Stimulated activated CD4-positive, alpha-beta T cell treated with anti-CD3 and anti-CD28 coated beads, Interleukin-1b, Interleukin-23, amount 100 ng/mL, for 4 hours (primary cell): ENCODE results near the gene EPHA3.
"Not testable (repeated sequence)": the region's sequence is repeated elsewhere in the genome, so short reads cannot be mapped to it uniquely, and the experiment has no call there.

Source experiments
- DNase-seq, 2 donors: peaks; one replicate each; pipeline ENCODE4 v3.0.0-alpha.2; 2020; ENCODE audit warnings: low read depth in 2 of 2

The EPHA3 gene

DNA sequence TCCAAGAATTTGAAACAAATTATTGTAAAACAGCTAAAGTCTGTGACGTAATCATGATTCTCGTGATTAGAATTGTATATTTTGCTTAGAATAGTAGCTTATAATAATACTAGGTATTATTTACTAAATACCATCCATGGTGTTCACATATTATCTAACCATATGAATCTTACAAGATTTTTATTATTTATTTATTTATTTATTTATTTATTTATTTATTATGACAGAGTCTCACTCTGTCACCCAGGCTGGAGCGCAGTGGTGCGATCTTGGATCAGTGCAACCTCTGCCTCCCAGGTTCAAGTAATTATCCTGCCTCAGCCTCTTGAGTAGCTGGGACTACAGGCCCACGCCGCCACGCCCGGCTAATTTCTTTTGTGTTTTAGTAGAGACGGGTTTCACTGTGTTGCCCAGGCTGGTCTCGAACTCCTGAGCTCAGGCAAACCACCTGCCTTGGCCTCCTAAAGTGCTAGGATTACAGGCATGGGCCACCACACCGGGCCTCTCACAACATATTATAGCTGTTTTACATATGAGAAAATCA lies 173.5 kb downstream of the EPHA3 start:
- no peak for DNase-seq

DNA sequence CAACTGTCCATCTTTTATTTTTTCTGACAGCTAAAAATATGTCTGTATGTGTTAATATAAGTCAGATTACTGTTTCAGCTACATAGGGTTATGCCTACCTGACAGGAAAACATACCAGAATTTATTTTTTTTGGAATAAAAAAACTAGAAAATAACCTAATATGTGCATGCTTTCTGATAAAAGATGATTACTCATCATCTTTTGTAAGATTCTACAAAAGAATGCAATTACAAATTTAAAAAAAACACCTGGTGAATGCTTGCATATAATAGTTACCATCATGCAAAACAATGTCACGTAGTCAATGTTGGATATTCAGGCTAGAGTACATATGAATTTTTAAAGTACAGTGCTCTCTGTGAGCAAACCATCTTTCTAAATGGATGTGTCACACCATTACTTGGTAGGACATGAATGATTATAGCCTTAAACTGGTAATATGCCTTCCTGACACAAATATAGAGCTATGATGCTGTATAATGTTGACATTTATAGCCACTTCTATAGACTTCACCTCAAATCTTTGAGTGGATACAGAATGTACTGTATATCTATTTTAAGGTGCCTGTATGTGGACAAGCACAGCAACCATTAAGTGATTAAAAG lies 180.6 kb downstream of the EPHA3 start:
- DNase-seq = no peak

DNA sequence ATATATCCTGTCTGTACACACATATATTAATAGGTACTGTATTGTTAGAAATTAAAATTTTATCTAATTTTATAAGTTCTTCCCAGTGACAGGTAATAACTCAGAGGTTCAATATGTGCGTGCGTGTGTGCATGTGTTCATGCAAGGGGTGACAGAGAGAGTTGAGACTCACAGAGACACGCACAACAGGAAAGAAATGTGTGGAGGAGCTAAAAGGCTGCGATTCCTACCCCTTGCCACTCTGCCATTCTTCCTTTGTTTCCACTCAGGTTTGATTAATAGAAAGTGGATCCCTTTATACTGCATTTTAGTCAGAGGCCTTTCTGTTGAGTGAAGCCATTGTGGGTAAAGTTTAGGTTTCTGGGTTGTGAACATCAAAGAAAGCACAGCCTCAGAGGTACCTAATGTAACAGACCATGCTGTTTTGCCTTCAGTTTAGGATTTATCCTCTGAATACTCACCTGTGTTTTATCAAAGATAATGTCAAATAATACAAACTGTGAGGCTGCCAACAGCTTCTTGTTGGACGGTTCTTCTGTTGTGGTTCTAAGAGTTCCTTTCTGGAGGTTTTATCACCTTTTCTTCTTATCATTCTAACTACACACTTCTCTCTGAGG lies 182.3 kb downstream of the EPHA3 start:
- DNase-seq = no peak

DNA sequence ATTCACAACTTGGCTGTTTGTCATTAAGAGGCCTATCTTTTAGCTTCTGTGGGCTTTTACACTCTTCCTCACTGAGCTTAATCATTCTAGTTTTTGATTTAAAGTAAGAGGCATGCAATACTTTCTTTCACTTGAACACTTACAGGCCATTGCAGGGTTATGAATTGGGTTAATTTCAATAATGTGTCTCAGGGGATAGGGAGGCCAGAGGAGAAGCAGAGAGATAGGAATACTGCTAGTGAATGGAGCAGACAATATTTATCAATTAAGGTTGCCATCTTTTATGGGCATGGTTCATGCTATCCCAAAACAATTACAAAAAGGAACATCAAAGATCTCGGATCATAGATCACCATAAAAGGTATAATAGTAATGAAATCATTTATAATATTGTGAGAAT lies 189.8 kb downstream of the EPHA3 start:
- DNase-seq = no peak

DNA sequence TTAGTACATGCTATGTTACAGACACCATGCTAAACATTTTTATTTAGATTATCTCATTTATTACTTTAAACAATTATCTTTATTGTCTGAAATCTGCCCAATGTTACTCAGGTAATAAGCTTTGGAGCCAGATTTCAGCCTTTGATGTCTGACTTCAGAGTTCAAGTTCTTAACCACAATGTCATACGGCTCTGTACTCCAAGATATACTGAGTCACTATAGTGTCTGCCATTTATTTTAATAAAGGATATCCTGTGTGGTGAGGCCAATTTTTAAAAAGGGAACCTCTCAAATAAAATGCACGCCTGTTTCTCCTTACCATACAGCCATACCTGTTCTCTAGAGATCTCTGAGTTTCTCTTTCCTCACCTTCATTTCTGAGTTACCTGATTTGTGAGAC lies 193.1 kb downstream of the EPHA3 start:
- DNase-seq = no peak

DNA sequence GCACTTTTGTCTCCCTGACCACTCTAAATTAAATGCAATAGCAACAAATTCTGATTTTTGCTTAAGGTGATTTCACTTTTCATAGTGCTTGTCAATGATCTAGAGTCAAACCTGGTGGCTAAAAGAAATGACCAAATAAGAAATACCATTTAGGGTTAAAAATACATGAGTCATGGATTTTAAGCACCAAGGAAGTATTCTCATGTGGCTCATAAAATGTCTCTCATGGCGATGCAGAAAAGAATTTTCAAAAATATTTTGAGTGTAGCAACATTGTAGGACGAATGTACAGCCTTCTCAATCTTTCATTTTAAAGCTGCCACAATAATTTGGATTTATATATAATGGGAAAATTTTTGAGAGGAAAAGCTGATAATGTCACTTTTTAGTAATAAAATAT lies 193.6 kb downstream of the EPHA3 start:
- no peak for DNase-seq

DNA sequence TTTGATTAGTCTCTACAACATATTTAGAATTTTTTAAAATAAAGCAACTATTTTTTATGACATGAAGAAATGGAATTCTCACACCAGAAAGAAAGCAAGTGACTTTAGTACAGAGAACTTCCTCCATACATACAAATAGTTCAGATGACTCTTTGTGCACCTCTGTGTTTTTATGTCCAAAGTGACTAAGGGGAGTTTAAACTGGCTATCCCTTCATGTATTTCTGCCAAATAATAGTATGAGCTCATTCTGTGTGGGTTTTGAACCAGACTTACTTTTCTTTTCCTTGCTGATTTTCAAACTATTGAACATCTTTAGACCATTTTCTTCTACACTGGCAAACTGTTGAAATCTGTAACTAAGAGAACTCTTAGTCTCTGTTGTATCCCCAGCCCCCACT lies 196.3 kb downstream of the EPHA3 start:
- DNase-seq = no peak

DNA sequence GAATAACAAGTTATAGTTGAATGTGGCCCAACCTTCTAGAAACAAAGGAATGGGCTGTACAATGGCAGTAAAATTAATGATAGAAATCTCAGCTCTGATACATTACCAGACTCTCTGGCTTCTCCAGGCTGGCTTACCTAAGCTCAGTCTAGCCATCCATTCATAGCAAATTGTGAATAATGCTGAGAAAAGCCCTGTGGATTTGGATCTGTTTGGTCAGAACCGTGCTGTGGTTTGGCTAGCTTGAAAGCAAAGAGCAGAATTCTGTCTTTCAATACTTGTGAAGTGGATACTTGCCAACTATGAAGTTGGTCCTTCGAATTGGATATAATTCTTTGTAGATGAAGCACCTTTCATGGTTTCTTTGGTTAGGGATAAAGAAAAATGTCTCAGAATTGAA lies 199.1 kb downstream of the EPHA3 start:
- no peak for DNase-seq

DNA sequence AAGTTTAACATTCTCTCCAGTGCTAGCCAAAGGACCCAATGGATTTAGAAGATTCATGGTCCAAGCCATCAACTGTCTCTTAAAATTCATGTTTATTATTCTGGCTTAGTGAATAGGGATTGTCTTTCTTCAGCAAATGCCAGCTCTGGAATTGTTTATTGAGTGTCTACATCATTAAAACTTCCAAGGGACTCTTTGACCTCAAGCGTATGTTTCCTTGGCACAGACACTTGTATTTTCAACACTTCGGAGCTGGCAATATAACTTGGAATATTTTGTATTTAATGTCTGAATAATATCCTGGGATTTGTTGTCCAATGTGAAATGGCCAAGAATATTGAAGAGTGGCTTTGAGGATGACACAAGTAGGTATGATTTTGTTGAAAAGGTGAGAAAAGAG lies 204.2 kb downstream of the EPHA3 start:
- no peak for DNase-seq

DNA sequence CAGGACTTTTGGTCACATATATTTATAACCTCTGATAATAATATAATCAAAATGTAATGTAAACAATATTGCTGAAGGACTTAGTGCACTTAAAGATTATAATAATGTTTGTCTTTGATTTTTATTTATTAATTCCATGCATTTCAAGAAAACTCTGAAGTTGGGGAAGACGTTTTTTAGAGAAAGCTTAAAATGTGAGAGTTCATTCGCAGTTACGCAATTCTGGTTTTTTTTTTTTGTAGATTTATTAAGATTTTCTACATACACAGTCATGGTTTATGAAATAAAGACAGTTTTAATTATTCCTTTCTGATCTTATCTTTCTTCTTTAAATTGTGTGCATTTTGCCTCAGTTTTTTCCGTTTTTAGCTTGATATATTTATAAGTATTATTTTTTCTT lies 204.7 kb downstream of the EPHA3 start:
- no peak for DNase-seq

DNA sequence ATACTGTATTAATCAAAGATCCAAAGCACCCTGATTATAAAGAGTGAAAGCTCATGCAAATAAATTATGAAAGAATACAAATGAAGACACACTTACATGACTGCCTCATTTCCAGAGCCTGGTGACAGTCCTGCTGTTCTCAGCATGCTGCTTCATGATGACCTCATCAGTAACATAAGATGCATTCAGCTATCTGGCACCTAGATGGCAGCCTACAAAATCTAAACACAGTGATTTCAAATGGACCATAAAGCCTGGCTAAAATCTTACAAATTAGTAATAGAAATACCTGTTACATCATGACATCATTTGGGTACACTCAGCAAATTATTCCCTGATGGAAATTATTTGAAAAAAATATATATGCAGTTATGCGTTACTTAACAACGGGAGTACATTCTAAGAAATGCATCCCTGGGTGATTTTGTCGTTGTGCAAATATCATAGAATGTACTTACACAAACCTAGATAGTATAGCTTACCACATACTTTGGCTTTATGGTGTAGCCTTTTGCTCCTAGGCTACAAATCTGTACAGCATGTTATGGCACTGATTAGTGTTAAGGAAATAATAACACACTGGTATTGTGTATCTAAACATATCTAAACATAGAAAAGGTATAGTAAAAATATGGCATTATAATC lies 207.2 kb downstream of the EPHA3 start:
- DNase-seq = no peak

DNA sequence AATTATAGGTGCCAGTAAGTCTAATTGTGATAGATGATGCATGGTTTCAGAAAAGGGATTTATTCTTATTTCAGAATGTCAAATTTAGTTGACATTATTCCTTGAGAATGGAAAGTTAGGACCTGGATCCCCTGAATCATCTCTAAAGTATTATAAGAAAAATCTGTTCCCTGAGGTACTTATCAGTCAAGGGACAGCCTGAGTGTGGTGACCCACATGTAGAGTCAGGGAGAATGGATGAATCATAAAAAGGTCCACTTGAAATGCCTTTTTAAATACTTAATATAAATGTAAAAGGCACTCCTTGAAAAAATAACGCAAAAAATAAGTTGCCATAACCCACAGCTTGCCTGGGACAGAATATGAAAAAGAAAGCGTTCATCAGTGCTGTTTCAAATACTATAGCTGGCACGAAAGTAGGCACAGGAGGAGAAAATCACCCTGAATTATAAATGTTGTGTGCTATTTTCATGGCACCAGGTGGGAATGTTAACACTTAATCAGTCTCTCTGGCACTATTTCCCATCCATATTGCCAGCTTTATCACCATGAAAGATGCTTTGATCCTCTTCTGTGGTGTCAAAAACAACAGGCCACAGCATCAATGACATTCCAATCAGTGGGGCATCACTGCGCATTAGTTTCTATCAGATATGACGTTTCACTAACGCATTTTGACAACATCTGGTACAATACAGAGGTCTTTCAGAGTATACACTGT lies 208.5 kb downstream of the EPHA3 start:
- DNase-seq = no peak

DNA sequence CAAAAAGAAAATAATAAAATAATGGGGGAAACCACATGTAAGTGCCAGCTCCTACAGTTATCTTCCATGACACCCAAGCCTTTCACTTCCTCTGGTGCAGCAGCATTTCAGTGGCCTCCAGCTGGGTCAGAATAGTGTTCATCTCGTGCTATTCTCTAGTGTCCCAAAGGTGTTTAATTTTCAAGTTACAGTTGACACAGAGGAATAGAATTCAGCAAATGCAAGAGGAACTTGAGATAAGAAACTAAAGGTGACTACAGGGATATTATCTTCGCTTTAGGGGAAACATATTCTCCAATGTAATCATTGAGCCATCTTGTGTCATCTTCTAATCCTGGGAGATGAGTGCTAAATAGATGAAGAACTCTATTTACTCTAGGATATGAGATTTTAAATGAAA lies 212.8 kb downstream of the EPHA3 start:
- DNase-seq = no peak

DNA sequence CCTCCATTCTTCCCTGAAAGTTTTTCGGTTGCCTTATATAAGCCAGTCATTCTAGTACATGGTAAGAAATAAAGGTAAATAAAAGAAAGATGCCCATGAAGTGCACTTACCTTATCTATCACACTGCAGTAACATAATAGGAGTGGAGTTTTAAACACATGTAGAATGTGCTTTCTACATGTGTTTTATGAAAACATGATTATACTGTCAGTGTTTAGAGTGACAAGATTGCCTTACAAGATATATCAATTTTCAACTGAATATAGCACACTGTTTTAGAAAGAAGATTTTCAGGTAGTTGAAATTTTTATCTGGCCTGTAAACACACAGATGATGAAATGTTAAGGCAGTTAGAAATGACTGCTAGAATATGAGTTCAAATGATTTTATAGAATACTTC lies 219.6 kb downstream of the EPHA3 start:
- no peak for DNase-seq

DNA sequence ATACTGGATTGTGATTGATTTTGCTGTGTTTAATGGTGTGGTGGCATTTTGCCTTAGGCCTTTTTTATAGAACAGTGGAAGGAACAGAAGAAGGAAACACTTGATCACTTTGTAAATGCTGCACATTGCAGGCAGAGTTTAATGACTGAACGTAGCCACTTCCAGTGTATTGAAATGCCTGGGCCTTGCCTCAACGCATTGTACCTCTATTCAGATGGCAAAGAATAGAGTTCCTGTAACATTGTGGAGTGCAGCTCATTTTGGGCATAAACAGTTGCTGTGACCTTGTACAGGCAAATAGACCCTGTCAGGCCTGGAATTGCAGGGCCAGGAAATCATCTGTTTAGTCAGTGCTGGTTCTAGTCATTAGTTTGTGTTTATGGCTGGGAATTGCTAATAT lies 225.0 kb downstream of the EPHA3 start:
- no peak for DNase-seq

DNA sequence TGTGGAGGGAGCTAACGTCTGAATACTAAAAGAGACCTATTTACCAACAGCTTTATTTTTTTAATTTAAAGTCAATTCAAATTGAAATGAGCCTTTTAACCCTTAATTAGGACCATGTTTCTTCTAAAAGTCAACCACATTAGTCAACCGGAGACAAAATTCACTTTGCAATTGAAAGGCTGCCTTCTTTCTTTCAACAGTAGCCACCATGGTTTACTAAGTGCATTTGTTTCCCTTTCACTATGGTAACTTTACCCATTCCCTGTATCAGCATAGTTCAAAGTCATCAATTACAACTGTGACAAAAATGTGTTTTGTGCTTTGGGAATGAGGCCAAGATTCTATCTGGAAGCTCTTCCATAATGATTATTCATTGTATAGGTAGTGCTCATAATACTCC lies 225.4 kb downstream of the EPHA3 start:
- DNase-seq = no peak

DNA sequence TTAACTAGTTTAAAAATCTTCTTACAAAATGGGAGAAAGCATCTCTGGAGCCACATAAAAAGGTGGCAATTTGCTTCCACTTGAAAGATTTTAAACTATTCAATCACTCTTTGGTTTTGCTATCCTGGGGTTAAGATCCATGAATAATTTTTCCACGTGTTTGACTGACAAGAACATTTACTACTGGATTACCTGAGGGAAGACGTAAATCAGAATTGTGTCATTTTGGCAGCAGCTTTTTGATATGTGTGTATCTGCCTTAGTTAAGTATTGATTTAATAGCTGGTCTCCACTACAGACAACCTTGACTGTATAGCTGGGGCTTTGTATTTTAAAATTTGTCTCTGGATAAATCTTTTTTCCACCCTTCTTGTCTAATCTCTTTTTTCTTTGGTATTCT lies 228.3 kb downstream of the EPHA3 start:
- no peak for DNase-seq

DNA sequence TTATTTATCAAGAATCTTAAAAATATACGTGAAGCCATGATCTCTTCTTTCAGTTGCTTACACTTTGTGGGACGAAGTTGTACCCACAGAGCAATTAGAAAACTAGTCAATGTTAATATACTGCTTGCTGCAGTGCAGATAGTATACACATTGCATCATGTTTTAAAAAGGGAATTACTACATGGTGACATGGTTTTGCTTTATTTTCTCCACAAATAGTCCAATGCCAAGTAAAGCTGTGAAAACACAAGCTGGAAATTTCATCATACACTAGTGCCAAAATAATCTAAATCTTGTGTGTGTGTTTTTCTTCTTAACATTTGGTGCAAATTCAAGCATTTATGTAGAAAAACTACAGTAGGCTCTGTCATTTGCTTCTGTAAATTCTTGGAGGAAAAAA lies 233.0 kb downstream of the EPHA3 start:
- DNase-seq = no peak

DNA sequence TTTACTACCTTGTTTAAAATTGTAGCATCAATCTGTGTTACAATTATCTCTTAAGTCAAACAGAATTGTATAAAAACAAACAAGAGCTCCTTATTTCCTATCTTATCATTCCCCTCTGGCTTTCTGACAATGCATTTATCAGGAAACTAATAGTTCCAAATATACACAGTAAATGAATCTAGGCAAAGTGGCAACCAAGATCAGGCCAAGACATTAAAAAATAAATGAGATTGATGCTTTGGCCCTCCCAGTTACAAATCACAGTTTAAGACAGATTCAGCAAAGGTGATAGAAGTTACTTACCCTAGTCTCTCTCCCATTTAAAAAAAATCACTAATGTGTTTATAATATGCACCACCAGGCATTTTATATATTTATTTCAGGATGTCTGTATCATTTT lies 236.7 kb downstream of the EPHA3 start:
- no peak for DNase-seq

DNA sequence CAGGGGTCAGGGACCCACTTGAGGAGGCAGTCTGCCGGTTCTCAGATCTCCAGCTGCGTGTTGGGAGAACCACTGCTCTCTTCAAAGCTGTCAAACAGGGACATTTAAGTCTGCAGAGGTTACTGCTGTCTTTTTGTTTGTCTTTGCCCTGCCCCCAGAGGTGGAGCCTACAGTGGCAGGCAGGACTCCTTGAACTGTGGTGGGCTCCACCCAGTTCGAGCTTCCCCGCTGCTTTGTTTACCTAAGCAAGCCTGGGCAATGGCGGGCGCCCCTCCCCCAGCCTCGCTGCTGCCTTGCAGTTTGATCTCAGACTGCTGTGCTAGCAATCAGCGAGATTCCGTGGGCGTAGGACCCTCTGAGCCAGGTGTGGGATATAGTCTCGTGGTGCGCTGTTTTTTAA lies 243.5 kb downstream of the EPHA3 start:
- DNase-seq = not testable (repeated sequence)

DNA sequence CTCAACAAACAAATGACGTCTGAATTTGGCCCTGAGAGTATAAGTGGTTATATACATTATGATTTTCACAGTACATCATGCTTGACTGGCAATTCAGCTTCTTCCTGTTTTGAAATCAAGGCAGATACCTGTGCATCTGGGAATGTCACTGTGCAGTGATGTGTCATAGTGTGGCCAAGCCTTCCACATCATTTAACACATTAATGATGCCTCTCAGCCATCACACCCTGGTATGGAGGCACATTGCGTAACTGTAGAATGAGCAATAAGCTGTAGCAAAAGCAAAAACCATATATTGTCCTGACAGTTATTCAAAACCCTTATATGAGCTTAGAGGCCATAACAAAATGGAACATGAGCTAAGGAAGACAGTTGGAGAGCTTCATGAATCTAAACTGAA lies 246.0 kb downstream of the EPHA3 start:
- no peak for DNase-seq

DNA sequence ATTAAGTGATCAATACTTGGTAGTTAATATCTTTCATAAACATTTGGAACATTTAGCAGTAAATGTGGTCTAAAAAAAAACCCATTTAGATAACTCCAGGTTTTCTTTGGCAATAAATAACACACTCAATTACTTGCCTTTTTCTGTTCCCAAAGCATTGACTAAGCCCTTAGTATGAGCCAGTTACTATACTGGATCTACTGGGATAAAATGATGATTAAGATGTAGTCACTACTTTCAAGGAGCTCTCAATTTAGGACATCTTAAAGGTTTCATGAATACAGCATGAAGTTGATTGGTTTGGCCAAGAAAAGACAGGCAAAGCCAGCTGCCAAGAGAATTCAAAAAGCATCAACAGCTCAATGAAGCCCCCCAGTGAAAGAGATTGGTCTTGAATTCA lies 250.9 kb downstream of the EPHA3 start:
- DNase-seq = no peak

DNA sequence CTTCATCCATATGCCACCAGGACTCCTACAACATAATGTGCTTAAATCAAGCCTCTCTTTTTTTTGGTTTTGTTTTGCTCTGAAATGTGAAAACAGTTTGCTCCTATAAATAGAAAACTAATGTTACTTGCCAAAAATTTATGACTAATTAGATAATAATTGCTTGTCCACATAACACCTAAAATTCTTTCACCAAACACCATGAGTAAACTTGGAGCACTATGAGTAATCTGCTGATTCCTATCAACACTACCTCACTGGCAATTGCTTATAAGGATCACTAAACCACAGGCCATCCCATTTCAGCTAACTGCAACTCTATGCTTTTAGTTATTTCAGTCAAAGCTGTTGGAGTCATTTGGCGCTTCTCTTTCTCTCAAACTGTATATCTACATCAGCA lies 252.7 kb downstream of the EPHA3 start:
- DNase-seq = no peak
